Inflammatory macrophage treated with lipopolysaccharide for 4 hours (primary cell): Measurements from ENCODE around the gene GHR.

Experiments
- DNase-seq: peaks from one replicate; pipeline ENCODE4 v3.0.0-alpha.2; 2020

GHR gene

DNA sequence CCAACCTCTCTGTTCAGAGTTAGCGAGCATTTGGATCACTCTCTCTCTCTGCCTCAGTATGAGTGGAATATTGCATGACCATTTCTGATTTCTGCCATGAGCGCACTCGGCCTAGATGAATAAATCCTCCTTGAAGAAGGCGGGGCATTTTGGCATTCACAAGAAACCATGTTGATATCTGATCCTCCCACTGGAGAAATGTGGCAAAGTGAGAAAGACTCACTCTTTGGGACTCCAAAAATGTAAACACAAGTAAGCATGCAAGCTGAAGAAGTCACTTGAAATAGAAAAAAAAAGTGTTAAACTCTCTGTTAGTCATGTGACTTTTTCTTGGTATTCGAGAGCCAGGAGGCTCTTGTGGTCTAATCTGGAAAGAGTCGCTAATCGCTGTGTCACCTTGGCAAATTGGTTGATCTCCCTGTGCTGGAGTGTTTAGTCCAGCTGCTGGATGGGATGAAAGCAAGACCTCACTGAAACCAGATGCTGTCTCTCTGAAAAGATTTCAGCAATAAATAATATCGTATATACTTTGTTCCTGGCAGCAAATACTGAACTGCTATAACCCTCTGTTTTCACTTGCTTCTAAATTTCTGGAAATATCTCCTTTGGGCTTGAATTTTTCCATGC is 95.5 kb downstream of the GHR start:
- no peak for DNase-seq

DNA sequence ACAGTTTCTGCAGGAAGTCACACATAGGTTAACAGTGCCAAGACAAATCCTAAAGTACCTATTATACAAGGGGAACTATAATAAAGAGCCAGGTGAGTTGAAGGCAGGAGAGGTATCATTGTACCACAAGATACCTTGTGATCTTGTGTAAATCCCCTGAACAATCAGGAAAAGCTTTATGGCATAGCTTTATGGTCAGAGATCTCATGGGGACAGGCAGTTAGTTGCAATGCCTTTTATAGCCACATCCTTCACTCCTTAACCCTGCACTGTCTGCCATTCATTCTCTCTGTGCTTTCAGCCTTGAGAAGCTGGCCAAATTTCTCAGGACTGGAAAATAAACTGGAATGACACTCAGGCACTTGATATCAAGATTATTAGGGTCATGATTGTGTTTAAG is 97.0 kb downstream of the GHR start:
- DNase-seq = no peak

DNA sequence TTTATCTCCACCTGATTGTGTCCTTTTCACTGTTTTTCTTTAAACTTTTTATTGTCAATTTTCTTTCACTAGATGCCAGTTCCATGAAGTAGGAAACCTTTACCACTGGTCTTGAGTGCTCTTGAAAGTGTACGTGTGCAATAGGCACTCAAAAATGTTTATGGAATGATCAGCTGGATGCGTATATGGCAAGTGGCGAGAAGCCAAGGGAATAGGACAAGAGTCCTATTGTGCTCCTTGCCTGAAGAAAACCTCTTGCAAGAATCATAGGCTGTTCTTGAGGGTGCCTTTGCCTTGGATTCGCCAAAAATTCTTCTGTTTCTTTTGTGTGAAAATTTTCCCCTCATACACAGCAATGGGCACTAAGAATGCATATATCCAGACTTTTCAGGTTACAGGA is 97.7 kb downstream of the GHR start:
- no peak for DNase-seq

DNA sequence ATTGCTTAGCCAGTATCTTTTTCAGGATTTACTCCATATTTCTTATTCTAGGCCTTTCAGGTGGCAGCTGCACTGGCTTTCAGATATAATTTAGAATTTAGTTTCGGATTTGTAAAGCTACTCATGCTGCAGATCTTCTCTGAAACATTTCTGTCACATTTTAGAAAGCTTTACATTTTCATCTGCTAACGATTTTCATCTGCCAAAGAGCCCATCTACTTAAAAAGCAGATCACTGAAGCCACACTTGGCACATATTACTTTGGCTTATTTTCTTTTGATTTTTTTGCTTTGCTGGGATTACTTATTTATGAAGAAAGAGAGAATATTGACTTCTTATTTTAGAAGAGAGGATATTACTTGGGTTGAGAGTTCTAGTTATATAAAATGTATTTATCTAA is 98.2 kb downstream of the GHR start:
- DNase-seq = no peak

DNA sequence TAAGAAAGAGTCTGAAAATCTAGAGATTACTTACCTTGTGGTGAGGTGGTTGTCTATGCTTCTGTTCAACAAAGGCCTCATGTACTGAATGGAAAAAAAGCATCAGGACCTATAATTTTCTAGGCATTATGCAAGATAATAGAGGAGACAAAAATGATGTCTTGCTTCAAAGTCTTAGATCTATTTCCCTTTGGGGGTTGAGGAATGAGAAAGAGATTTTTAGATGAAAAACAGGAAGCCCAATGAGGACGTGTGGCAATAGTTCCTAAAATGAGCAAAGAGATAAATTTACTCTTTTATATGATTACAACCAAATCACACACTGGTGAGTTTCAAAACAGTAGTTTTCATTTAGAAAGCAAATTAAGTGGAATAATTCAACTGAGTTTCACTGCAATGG is 99.5 kb downstream of the GHR start:
- DNase-seq = no peak

DNA sequence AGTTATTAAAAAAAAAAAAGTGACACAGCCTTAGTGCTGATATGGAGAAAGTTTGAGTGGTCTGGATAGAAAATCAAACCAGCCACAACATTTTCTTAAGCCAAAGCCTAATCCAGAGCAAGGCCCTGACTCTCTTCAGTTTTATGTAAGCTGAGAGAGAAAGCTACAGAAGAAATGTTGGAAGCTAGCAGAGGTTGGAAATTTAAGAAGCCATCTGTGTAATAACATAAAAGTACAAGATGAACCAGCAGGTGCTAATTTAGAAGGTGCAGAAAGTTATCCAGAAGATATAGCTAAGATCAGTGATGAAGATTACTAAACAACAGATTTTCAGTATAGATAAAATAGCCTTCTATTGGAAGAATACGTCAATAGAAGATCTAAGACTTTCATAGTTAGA is 102.9 kb downstream of the GHR start:
- no peak for DNase-seq

DNA sequence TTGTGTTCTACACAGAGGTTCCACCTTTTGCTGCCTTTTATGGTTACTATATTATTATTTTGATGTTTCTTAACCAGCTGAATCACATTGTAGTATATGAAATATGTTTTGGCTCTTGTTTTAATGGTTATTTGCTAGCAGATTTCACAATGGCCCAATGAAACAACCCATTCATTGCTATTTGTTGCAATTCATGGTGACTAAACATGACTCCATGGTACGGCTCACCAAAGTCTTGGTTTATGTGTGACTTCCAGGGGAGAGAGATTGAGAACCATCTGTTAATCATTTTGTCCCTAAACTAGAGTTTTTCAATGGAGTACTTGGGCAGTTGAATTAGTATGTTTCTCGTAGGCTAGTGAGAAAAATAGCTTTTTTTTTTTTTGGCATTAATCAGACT is 108.4 kb downstream of the GHR start:
- DNase-seq = no peak

DNA sequence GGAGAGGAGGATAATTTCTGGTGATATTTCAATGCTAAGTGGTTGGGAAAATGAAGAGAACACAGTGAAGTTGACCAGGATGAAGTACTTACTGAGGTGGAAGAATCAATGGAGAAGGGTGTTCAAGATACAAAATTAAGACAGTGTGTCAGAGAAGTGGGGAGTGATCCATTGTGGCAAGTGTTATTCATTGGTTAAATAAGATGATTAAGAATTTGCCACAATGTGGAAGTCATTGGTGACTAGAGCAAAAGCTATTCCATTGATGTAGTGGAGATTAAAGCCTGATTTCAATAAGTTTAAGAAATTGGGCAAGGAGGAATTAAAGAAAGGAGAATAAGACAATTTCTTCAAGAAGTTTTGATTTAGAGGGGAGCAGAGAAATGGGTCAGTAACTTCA is 118.9 kb downstream of the GHR start:
- no peak for DNase-seq

DNA sequence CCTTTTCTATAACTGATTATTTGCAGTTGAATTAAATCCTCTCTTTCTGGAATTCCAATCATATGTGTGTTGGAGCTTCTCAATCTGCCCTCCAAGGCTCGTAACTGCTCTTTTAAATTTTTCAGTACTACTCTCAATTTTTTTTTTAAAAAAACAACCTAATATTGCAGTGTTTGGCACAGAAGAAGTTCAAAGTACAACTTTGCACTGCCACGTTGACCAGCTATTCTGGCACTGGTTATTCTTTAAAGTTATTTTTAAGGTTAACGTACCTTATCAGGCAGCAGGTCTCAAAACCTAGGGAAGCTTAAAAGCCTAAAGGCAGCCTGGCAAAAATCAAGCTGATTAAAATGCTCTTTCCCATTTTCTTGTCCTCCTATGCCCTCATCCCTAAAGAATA is 120.5 kb downstream of the GHR start:
- no peak for DNase-seq

DNA sequence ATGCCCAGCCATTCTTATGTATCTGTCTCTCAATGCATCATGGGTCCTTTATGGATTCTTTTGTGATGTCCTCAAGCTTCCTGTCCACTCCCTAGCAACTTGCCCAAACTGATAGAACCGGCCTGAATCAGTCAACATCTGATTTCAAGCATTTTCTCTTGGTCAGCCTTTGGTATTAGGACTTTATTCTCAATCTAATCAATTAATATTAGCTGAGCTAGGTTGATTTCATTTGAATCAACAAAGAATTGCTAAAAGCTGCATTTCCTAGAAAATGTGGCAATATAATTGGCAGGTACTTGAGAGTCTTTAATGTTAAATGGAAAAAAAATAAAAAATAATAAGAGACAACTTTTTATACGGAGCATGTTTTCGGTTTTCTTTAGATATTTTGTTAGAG is 121.8 kb downstream of the GHR start:
- no peak for DNase-seq

DNA sequence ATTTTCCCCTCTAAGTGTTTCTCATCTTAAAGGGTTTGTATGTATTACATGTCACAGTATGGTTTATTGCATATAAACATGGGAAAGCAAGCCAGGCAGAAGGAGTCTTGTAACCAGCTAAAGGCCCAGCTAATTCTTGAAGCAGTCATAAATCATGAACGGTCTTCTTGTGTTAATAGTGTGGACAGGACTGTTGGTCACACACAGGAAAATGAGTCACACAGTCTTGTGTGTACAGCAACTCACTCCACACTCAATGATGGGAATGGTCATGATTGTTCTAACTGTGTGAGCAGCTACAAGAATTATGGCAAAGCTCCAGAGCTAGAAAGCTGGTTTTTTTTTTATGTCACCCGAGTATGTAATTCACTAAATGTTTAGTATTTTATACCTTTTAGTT is 123.9 kb downstream of the GHR start:
- no peak for DNase-seq

DNA sequence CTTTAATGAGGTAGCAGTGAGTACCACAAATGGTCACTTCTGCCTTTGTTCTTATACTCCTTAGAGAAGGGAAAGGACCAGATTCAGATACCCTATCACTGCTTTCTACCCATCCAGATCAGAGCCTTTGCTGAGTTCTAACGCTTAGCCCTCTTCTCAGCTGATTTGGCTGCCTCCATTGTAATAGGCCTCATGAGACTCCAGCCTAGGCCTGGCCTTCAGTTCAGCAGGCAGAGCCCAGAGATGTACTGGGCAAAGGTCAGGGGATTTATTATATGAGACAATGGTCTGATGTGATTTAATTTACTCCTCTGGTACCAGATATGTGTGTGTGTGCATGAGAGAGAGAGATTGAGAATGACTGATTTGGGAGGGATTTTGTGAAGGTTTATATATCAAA is 124.7 kb downstream of the GHR start:
- DNase-seq = no peak

DNA sequence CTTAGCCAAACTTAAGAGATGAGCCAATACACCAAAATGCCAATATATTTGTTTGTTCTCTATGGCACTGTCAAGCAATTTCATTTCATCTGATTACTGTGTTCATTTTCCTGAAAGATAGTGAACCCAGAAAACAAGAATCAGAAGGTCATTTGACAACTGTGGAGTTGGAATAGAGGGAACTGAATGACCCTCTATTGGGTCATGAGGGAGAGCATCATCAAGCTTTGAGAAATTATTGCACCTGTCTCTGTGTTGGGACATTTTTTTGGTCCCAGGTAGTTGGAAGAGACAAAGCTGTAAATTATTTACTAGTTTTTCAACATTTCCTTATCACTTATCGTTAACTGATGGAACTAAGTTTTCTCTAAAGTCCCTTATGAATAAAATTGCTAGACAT is 129.4 kb downstream of the GHR start:
- no peak for DNase-seq

DNA sequence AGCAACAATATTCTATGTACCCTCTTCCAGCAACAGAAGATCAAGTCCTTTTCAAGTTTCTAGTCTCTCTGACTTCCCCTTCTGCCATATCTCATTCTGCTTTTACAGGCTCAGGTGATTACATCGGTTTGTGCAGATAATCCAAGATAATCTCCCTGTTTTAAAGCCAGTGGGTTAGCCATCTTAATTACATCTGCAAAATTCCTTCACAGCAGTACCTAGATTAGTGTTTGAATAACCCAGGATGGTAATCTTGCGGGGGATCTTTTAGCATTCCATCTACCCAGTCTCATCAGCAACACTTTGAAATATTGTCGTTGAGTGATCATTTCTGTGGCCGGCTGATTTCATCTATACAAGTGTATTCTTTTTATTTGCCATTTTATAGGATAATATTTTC is 130.2 kb downstream of the GHR start:
- DNase-seq = no peak

DNA sequence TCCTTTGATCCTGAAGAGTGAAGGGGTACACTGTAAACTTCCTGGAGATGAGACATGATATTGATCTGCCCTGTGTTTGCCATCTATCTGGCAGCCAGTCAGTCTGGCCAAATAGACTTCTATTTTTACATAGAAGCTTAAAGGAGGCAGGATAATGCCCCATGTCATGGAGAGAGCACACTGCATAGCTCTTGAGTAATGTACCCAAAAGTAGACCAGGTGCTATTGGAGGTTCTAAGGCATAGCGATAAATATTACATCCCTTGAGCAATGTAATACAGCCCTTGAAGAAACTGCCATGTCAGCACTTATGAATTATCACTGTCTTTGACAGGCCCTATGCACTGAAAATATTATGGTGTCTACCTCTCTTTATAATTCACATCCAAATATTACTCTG is 131.8 kb downstream of the GHR start:
- no peak for DNase-seq

DNA sequence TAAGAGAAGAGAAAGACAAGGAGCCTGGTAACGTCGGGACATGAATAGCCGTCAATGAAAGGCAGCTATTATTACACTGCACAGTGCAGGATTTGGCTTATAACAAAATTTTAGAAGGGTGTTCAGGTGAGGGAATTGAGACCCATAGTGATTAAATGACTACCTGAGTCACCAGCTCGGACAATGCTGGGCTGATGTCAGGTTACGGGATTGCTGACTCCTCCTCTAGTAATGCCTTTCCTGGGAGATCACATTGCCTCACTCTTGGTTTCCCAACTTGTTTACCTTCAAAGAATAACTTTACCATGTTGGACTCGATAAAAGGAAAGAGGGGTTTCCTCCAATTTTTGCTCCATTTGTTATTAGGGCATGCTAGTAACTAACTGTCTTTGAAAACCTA is 132.6 kb downstream of the GHR start:
- DNase-seq = no peak

DNA sequence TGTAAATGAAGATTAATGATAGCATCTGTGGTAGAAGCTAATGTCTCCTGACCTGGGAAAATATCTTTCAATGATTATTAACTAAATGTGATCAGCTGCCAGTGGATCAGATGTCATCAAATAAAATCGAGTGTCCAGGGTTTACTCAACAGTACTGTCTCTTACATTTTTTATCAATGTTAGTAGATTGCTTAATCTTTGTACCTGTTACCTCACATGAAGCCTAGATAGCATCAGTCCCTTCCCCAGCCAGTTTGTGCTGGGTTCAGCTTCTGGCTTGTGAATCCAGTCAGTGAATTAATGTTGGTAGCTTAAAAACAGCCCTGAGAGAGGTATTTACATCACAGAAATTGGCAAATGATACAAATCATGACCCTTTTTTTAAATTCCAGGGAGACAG is 134.4 kb downstream of the GHR start:
- DNase-seq = no peak

DNA sequence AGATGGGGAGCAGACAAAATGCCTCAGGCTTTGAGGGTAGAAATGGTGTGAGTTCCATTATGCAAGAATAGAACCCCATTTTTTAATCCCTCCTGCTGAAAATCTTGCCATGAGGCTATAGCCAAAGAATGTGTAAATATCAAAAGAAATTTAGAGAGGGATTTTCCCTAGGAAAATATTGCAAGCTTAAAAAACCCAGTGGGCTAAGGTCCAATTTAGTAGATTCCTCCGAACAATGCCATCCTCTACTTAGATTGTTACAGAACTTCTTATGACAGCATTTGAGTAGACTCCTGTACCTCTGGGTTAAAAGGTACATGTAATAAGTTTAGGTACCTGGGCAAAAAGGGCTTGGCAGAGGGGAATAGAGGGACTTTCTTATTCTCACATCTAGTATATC is 138.4 kb downstream of the GHR start:
- no peak for DNase-seq

DNA sequence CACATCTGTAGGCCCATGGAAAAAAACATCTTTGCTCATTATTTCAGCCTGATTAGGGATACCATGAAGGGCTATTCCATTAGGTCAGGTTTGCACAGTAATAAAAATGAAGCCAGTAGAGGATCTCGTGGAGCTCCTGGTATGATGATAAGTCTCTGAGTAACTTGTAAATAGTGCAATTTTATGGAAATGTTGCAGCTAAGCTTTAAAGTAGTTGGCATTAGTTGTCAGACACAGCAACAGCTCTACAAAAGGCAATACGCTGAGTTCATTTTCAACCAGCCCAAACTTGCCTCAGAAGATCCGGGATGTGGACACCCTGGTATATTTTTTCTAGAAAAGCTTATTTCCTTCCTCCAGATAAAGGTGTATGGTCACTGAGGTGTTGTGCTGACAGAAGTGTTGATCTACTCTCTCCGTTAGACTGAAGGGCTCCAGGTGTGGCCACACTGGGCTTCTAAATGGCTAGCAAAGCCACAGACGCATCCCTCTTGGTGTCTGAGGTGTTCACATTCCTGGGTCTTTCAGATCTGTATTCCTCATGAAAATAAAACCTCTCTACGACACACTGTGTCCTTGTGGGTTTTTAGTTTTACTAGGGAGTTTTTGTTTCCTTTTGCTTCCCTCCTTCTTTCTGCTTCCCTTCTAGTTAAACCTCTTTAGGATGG is 141.6 kb downstream of the GHR start:
- no peak for DNase-seq

DNA sequence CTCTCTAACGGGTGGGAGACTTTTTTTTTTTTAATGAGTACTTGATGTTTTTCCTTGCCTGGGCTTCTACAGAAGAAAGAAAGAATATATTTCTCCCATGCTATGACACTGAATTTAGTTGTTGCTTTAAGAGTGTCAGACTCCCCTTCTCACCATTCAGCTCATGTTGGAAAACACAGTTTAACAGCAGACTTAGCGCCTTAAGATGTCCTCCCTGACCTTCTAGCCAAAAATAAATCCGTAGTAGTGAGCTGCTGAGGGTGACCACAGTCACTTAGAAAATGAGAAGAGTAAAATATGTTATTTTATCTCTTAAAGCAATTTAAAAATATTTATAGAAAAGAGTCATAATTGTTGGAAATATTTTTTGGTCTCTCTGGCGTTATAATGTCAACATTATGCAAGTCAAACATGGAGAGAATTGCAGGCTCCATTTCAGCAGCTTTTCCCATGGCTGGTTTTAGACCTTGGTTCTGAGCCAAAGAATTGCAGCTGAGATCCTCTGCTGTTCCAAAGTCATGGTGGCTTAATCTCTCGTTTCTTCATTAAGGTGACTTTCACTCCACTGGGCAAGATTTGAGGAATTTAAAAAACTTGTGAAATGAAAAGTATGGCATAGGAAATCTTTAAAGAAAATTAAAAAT is 143.5 kb downstream of the GHR start:
- DNase-seq = no peak

DNA sequence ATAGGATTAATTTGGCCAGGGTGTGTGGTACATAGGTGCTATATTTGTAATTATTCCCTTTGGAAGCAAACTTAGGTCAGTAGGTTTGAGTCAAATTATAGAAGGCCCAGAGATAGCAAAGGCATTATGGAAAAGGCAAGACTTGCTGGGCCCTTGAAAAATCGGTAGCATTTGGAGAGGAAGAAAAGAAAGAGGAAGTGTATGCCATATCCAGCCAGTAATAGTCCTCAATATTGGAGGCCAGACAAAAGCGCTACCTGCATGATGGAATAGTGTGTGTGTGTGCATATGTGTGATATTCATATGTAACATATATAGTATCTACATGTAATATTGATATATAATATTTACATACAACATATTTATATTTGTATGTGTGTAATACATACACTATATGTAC is 146.1 kb downstream of the GHR start:
- DNase-seq = no peak

DNA sequence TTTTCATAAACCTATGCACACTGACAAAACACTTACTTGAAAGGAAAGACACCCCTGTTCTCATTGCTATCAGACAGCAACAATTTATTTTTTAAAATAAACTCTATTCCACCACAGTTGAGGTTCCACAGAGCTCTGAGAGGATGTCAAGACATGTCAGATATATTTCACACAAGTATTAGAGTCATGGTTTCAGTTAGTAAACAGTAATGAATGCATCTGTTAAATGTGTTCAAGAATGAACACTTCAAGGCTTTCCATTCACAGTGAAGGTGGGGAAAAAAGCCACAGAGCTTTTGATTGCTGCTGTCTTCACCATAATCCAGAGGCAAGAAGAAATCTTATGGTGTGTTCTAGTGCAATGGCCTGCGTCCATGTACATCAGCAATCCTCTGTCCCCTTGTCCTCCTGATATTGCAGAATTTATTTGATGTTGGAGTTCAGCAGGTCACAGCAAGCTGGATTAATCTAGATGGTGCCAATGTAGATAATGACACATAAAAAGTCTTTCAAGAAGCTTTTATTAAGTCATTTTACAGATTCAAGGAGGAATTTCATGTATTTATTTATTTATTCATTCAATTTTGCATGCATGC is 146.8 kb downstream of the GHR start:
- no peak for DNase-seq

DNA sequence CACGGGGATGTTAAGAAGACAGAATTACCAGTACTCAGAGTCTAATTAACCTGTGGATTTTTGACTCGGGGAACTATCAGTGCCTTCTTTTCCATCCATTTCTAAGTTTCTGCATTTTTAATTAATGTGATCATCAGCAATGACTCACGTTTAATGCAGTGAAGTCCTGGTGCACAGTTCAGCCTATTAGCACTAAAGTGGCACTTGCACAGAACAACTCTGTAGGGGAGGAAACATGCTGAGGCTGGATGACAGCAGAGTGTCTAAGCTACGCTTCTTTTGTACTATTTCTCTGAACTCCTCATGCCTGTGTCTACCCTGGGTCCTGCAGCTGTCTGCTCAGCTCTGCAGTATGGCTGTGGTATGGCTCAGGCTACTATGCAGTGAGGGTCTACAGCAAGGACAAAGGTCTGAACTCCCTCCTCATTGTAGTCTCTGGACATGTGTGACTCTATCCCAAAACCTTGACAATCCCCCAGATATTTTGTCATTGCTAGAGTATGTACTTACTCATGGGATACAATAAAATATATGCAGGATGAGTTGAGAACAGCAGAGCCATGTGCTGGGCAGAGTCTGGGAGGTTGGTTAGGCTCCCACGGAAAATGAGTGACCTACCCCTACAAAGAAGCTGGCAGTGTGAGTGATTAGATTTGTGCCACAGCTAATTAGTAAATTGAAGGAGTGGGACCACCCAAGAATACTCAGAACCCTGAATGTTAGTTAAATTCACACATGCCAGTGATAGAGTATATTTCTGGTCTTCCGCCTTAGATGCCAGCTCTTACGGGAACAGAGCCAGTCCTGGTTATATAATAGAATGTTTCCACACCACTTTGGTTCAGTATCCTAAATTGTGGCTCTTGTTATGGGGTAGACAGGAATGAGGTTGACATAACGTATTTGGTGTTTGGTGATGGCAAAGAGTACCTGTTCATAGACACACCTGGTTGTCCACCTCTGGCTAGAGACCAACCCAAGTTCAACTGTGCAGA is 148.0 kb downstream of the GHR start:
- DNase-seq = no peak
